Anterior cingulate cortex (tissue), 58 donors: ENCODE measurements around the gene APOC1.
A peak's percentile ranks its signal among the peaks of the same experiment; 100 is the strongest.
"Not testable (repeated sequence)": the region's sequence is repeated elsewhere in the genome, so short reads cannot be mapped to it uniquely, and the experiment has no call there.

Experiments used
- DNase-seq, 58 donors: peaks; one replicate each; lab custom pipeline; 2025; lab: John Stamatoyannopoulos, UW

APOC1 gene

DNA sequence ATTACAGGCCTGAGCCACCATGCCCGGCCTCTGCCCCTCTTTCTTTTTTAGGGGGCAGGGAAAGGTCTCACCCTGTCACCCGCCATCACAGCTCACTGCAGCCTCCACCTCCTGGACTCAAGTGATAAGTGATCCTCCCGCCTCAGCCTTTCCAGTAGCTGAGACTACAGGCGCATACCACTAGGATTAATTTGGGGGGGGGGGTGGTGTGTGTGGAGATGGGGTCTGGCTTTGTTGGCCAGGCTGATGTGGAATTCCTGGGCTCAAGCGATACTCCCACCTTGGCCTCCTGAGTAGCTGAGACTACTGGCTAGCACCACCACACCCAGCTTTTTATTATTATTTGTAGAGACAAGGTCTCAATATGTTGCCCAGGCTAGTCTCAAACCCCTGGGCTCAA is 4.6 kb upstream of the APOC1 start:
- no peak for DNase-seq

GRCh38 chr19:44911896-44912295 is 2.5 kb upstream of the APOC1 start:
- not testable (repeated sequence) for DNase-seq

DNA sequence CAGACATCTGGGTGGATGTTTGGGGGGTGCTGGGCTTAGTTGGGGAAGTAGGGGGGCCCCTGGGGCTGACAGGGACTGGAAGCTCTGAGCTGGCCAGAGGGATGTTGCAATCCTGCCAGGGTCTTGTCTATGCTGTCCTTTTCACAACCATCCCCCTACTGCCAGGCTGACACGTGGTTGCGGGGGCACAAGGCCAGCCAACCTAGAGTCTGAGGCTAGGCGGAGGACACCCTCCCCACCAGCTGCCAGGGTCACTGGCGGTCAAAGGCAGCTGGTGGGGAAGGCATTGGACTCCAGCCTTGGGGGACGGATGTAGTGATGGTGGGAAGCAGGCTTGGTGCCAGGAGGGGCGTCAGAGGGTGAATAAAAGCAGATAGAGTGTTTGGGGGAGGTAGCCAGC is 1.6 kb upstream of the APOC1 start:
- peak in 56 of 58 donors; percentile 3 to 87 (median 73) for DNase-seq

DNA sequence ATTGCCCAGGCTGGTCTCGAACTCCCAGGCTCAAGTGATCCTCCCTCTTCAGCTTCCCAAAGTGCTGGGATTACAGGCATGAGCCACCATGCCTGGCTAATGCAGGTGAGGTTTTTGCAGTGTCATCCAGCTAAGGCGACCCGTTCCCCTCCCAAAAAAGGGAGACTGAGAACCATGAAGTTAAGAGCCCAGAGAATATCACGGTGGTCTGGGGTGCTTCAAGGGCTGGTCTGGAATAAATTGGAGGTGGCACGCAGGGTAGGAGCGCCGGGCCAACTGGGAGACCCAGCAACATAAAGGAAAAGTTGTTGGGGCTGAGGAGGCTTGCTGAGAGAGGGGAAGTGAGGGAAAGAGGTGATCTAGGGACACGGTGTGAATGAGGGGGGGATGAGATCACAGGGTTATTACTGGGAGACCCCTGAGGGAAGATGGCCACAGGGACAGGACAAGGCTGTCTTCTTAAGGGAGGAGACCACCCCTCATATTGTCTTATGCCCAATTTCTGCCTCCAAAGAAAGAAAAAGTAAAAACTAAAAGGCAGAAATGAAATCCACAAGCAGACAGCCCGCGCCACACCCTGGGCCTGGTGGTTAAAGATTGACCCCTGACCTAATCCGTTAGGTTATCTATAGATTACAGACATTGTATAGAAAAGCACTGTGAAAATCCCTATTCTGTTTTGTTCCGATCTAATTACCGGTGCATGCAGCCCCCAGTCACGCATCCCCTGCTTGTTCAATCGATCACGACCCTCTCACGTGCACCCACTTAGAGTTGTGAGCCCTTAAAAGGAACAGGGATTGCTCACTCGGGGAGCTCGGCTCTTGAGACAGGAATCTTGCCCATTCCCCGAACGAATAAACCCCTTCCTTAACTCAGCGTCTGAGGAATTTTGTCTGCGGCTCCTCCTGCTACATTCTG is 636 bp upstream of the APOC1 start:
- DNase-seq = peak in 2 of 58 donors; percentile 8 to 9

DNA sequence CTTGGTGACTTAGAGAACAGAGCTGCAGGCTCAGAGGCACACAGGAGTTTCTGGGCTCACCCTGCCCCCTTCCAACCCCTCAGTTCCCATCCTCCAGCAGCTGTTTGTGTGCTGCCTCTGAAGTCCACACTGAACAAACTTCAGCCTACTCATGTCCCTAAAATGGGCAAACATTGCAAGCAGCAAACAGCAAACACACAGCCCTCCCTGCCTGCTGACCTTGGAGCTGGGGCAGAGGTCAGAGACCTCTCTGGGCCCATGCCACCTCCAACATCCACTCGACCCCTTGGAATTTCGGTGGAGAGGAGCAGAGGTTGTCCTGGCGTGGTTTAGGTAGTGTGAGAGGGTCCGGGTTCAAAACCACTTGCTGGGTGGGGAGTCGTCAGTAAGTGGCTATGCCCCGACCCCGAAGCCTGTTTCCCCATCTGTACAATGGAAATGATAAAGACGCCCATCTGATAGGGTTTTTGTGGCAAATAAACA is 9.9 kb downstream of the APOC1 start:
- no peak for DNase-seq

DNA sequence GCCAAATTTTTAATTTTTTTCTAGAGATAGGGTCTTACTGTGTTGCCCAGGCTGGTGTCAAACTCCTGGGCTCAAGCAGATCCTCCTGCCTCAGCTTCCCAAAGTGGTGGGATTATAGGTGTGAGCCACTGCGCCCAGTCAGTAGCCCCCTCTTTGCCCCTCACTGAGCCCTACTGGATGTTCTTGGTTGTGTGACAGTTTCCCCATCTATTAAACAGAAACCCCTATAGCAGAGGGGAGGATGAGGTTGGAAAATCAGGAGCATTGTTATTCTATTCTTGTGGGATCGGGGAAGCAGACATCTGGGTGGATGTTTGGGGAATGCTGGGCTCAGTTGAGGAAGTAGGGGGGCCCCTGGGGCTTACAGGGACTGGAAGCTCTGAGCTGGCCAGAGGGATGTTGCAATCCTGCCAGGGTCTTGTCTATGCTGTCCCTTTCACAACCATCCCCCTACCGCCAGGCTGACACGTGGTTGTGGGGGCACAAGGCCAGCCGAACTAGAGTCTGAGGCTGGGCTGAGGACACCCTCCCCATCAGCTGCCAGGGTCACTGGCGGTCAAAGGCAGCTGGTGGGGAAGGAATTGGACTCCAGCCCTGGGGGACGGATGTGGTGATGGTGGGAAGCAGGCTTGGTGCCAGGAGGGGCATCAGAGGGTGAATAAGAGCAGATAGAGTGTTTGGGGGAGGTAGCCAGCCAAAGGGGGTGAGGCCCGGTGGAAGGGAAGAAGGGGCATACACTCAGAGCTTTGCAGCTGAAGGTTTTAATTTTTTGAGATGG is 10.9 kb downstream of the APOC1 start:
- DNase-seq = peak in 57 of 58 donors; percentile 12 to 93 (median 78)

DNA sequence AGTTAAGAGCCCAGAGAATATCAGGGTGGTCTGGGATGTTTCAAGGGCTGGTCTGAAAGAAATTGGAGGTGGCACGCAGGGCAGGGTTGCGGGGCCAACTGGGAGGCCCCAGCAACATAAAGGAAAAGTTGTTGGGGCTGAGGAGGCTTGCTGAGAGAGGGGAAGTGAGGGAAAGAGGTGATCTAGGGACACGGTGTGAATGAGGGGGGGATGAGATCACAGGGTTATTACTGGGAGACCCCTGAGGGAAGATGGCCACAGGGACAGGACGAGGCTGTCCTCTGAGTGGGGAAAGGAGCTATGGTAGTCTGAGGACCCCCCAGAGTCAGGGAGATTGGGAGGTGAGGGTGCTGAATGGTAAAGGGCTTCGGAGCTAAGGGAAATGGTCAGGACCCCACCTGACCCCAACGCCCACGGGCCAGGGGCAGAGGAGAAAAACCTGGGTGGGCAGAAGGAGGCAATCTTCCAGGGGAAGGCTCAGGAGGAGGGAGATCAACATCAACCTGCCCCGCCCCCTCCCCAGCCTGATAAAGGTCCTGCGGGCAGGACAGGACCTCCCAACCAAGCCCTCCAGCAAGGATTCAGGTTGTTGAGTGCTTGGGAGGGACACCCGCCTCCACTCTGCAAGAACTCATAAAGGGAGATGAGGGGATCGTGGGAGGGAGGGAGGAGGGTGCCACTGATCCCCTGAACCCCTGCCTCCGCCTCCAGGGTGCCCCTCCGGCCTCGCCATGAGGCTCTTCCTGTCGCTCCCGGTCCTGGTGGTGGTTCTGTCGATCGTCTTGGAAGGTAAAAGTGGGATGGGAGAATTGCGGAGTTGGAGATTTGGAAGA is 12.1 kb downstream of the APOC1 start:
- DNase-seq = not testable (repeated sequence)

DNA sequence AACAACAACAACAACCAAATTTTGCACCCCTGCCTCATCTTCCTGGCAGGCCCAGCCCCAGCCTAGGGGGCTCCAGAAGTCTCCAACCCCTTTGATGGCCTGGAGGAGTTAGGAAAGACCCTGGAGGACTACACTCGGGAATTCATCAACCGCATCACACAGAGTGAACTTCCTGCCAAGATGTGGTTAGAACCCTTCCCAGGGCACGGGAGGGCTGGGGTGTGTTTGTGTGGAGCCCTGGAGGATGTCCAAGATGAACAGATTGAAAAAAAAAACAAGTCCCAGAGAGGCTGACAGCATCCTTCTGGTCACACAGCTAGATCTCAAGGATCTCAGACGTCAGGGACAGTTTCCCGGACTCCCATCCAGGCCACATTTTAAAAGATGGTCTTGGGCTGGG is 13.3 kb downstream of the APOC1 start:
- no peak for DNase-seq

- DNase-seq = no peak
Observed at GRCh38 chr19:44930088-44930487, 15.7 kb downstream of the APOC1 start.

- DNase-seq = no peak
Observed at GRCh38 chr19:44931541-44931940, 17.1 kb downstream of the APOC1 start.

- no peak for DNase-seq
Observed at GRCh38 chr19:44939668-44940067, 25.3 kb downstream of the APOC1 start.

- DNase-seq = no peak
Observed at GRCh38 chr19:44942067-44942571, 27.7 kb downstream of the APOC1 start, which contains the start of gene APOC4. Gene APOC4, plus strand, starts transcription at chr19:44942237. Its CDS starts 41 bp downstream, at chr19:44942278.

DNA sequence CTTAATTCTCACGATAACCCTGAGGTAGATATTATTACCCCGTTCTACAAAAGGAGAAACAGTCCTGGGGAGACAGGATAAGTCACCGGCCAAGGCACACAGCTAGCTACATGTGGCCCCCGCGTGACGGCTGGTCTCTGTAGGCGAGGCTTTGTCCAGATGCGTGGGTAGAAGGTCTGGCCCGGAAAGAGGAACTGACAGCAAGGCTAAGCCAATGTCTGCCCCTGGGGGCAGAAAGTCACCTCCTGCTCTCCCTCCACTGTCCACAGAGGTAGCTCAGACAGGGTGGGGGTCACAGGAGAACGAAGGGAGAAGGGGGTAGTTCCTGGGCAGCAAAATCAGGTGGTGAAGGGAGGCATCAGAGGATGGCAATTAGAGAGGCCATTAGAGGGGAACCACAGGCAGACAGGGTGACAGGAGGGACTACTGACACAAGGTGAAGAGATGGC is 29.4 kb downstream of the APOC1 start:
- peak in 43 of 58 donors; percentile 4 to 67 (median 33) for DNase-seq

GRCh38 chr19:44947041-44947581 is 32.7 kb downstream of the APOC1 start:
- peak in 2 of 58 donors; percentile 7 to 16 for DNase-seq

- DNase-seq = no peak
Observed at GRCh38 chr19:44948237-44948636, 33.8 kb downstream of the APOC1 start.

GRCh38 chr19:44948763-44949374 is 34.5 kb downstream of the APOC1 start:
- no peak for DNase-seq

DNA sequence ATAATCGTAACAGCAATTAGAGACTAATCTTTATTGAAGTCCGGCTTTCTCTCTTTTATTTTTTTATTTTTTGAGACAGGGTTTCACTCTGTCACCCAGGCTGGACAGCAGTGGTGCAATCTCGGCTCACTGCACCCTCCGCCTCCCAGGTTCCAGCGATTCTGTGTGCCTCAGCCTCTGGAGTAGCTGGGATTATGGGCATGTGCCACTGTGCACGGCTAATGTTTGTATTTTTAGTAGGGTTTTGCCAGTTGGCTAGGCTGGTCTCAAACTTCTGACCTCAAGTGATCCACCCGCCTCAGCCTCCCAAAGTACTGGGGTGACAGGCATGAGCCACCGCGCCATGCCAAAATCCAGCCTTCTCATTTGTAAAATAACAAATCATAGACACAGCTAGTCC is 35.1 kb downstream of the APOC1 start:
- no peak for DNase-seq

GRCh38 chr19:44951179-44952159 is 37.1 kb downstream of the APOC1 start:
- peak in 57 of 58 donors; percentile 10 to 93 (median 76) for DNase-seq
